Measurements from ENCODE around the gene CAPZB.

Gene CAPZB

DNA sequence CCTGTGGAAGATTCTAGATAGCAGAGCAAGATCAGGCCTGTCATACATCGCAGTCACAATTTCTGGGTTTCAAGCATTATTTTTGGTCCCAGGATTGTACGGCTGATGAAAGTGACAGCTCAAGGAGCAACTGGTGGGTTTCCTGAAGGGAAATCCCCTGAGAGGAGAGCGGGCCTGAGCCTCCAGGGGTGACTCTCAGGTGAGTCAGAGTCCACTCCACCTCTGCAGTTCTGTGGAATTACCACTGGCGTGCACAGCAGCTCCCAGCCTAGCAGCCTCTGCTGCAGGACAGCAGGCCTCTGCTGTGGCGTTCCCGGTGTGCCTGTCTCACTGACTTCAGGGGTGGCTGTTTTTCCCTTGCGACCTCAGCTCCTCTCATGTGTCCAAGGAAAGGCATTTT, 148.8 kb downstream of the CAPZB start:
- no peak overlapping the region for H3K9ac ChIP-seq (ENCODE audit: low read length)
- no peaks in the 10 kb centered on the region for H4K20me1 ChIP-seq (ENCODE audit: insufficient read depth, low read length)
- no peak for DNase-seq
- no peaks in the 10 kb centered on the region for H3K4me1 ChIP-seq (ENCODE audit: low read length)
- H3F3A ChIP-seq (ENCODE audit: insufficient read depth, low read length) = no peaks in the 10 kb centered on the region
- no peak overlapping the region for H3K4me3 ChIP-seq (ENCODE audit: low read length)
- no peaks in the 10 kb centered on the region for H3K36me3 ChIP-seq (replicated peaks; ENCODE audit: insufficient read depth, low read length)
- H3K27me3 ChIP-seq (replicated peaks; ENCODE audit: insufficient read depth, low read length) = no peaks in the 10 kb centered on the region
- no peaks in the 10 kb centered on the region for H3K9me2 ChIP-seq (replicated peaks; ENCODE audit: insufficient read depth, low read length)
- no peak overlapping the region for H3K4me2 ChIP-seq (ENCODE audit: low read depth, low read length)
- no peaks in the 10 kb centered on the region for H3K9me3 ChIP-seq (replicated peaks; ENCODE audit: insufficient read depth, low read length)
- TF ChIP-seq EZH2 (optimal IDR thresholded peaks at IDR 0.05; ENCODE audit: low read depth, low read length) (no peak), CTCF (IDR thresholded peaks at IDR 0.05; ENCODE audit: low read length) (no peak), EZH2phosphoT487 (IDR thresholded peaks at IDR 0.05; ENCODE audit: low read length) (no peak)
- no peak overlapping the region for H3K27ac ChIP-seq (ENCODE audit: low read length)
- no peaks in the 10 kb centered on the region for H3K79me2 ChIP-seq (ENCODE audit: low read length)
- H2AFZ ChIP-seq (ENCODE audit: low read length) = no peak overlapping the region

- Histone ChIP-seq H3K9me3 (replicated peaks; ENCODE audit: insufficient read depth, low read length) (no peaks in the 10 kb centered on the region), H3K4me3 (ENCODE audit: low read length) (no peak overlapping the region), H3K9me2 (replicated peaks; ENCODE audit: insufficient read depth, low read length) (no peaks in the 10 kb centered on the region), H3F3A (ENCODE audit: insufficient read depth, low read length) (no peaks in the 10 kb centered on the region), H3K9ac (ENCODE audit: low read length) (no peak overlapping the region), H2AFZ (ENCODE audit: low read length) (no peak overlapping the region), H3K4me1 (ENCODE audit: low read length) (no peaks in the 10 kb centered on the region), H3K4me2 (ENCODE audit: low read depth, low read length) (no peak overlapping the region), H4K20me1 (ENCODE audit: insufficient read depth, low read length) (no peaks in the 10 kb centered on the region), H3K36me3 (replicated peaks; ENCODE audit: insufficient read depth, low read length) (no peaks in the 10 kb centered on the region), H3K27ac (ENCODE audit: low read length) (no peak overlapping the region), H3K79me2 (ENCODE audit: low read length) (no peaks in the 10 kb centered on the region), H3K27me3 (replicated peaks; ENCODE audit: insufficient read depth, low read length) (no peaks in the 10 kb centered on the region)
- TF ChIP-seq CTCF (IDR thresholded peaks at IDR 0.05; ENCODE audit: low read length) = no peak
- no peak for TF ChIP-seq EZH2phosphoT487 (IDR thresholded peaks at IDR 0.05; ENCODE audit: low read length)
- no peak for TF ChIP-seq EZH2 (optimal IDR thresholded peaks at IDR 0.05; ENCODE audit: low read depth, low read length)
- no peak for DNase-seq
Observed at GRCh38 chr1:19333587-19334354, 151.6 kb downstream of the CAPZB start.

- Histone ChIP-seq H4K20me1 (ENCODE audit: insufficient read depth, low read length) (no peaks in the 10 kb centered on the region), H3K79me2 (ENCODE audit: low read length) (no peaks in the 10 kb centered on the region), H3K9me2 (replicated peaks; ENCODE audit: insufficient read depth, low read length) (no peaks in the 10 kb centered on the region), H2AFZ (ENCODE audit: low read length) (no peak overlapping the region), H3K9ac (ENCODE audit: low read length) (no peak overlapping the region), H3K4me2 (ENCODE audit: low read depth, low read length) (no peak overlapping the region), H3K27me3 (replicated peaks; ENCODE audit: insufficient read depth, low read length) (no peaks in the 10 kb centered on the region), H3K36me3 (replicated peaks; ENCODE audit: insufficient read depth, low read length) (no peaks in the 10 kb centered on the region), H3K27ac (ENCODE audit: low read length) (no peak overlapping the region), H3K4me3 (ENCODE audit: low read length) (no peak overlapping the region), H3F3A (ENCODE audit: insufficient read depth, low read length) (no peaks in the 10 kb centered on the region), H3K4me1 (ENCODE audit: low read length) (no peaks in the 10 kb centered on the region), H3K9me3 (replicated peaks; ENCODE audit: insufficient read depth, low read length) (no peaks in the 10 kb centered on the region)
- no peak for DNase-seq
- TF ChIP-seq EZH2 (optimal IDR thresholded peaks at IDR 0.05; ENCODE audit: low read depth, low read length) (no peak), CTCF (IDR thresholded peaks at IDR 0.05; ENCODE audit: low read length) (no peak), EZH2phosphoT487 (IDR thresholded peaks at IDR 0.05; ENCODE audit: low read length) (no peak)
Observed at GRCh38 chr1:19332832-19333231, 152.5 kb downstream of the CAPZB start.
